ENCODE data around the gene TMEM200A.

TMEM200A gene

GRCh38 chr6:130393306-130393705, 27.5 kb downstream of the TMEM200A start:
- no peak overlapping the region for H3K4me3 ChIP-seq (ENCODE audit: low read depth in 1 of 5, low read length in 5 of 5)
- no peak overlapping the region for H3K27ac ChIP-seq (ENCODE audit: low read depth, low read length)
- no peaks in the 10 kb centered on the region for H3K9me3 ChIP-seq (ENCODE audit: control insufficient read depth in 5 of 5, low read length in 5 of 5)
- no peaks in the 10 kb centered on the region for H3K27me3 ChIP-seq (ENCODE audit: control insufficient read depth in 5 of 5, insufficient read depth in 4 of 5, low read length in 5 of 5)
- no peaks in the 10 kb centered on the region for H3K4me1 ChIP-seq (ENCODE audit: control insufficient read depth in 5 of 5, insufficient read depth in 5 of 5, low read length in 5 of 5)
- H3K36me3 ChIP-seq (ENCODE audit: control insufficient read depth in 5 of 5, insufficient read depth in 5 of 5, low read length in 5 of 5) = no peaks in the 10 kb centered on the region
- no peak overlapping the region for H3K9ac ChIP-seq (ENCODE audit: low read length in 5 of 5)

- Histone ChIP-seq H3K4me1 (ENCODE audit: control insufficient read depth in 5 of 5, insufficient read depth in 5 of 5, low read length in 5 of 5) (no peaks in the 10 kb centered on the region), H3K9ac (ENCODE audit: low read length in 5 of 5) (no peak overlapping the region), H3K4me3 (ENCODE audit: low read depth in 1 of 5, low read length in 5 of 5) (no peak overlapping the region), H3K27ac (ENCODE audit: low read depth, low read length) (no peak overlapping the region), H3K36me3 (ENCODE audit: control insufficient read depth in 5 of 5, insufficient read depth in 5 of 5, low read length in 5 of 5) (no peaks in the 10 kb centered on the region), H3K9me3 (ENCODE audit: control insufficient read depth in 5 of 5, low read length in 5 of 5) (no peaks in the 10 kb centered on the region), H3K27me3 (ENCODE audit: control insufficient read depth in 5 of 5, insufficient read depth in 4 of 5, low read length in 5 of 5) (no peaks in the 10 kb centered on the region)
These were observed 28.4 kb downstream of the TMEM200A start for GRCh38 chr6:130394246-130394645.

- H3K4me1 ChIP-seq (ENCODE audit: control insufficient read depth in 5 of 5, insufficient read depth in 5 of 5, low read length in 5 of 5) = no peaks in the 10 kb centered on the region
- no peak overlapping the region for H3K27ac ChIP-seq (ENCODE audit: low read depth, low read length)
- no peaks in the 10 kb centered on the region for H3K36me3 ChIP-seq (ENCODE audit: control insufficient read depth in 5 of 5, insufficient read depth in 5 of 5, low read length in 5 of 5)
- H3K9ac ChIP-seq (ENCODE audit: low read length in 5 of 5) = no peak overlapping the region
- no peaks in the 10 kb centered on the region for H3K9me3 ChIP-seq (ENCODE audit: control insufficient read depth in 5 of 5, low read length in 5 of 5)
- H3K27me3 ChIP-seq (ENCODE audit: control insufficient read depth in 5 of 5, insufficient read depth in 4 of 5, low read length in 5 of 5) = no peaks in the 10 kb centered on the region
- no peak overlapping the region for H3K4me3 ChIP-seq (ENCODE audit: low read depth in 1 of 5, low read length in 5 of 5)
These were observed 29.3 kb downstream of the TMEM200A start for GRCh38 chr6:130395164-130395563.

GRCh38 chr6:130396722-130397121, 30.9 kb downstream of the TMEM200A start:
- no peak overlapping the region for H3K27ac ChIP-seq (ENCODE audit: low read depth, low read length)

GRCh38 chr6:130405549-130405948, 39.7 kb downstream of the TMEM200A start:
- Histone ChIP-seq H3K9ac (ENCODE audit: low read length in 5 of 5) (no peak overlapping the region), H3K27me3 (ENCODE audit: control insufficient read depth in 5 of 5, insufficient read depth in 4 of 5, low read length in 5 of 5) (no peaks in the 10 kb centered on the region), H3K4me1 (ENCODE audit: control insufficient read depth in 5 of 5, insufficient read depth in 5 of 5, low read length in 5 of 5) (no peaks in the 10 kb centered on the region), H3K4me3 (ENCODE audit: low read depth in 1 of 5, low read length in 5 of 5) (no peak overlapping the region), H3K9me3 (ENCODE audit: control insufficient read depth in 5 of 5, low read length in 5 of 5) (no peaks in the 10 kb centered on the region), H3K27ac (ENCODE audit: low read depth, low read length) (no peak overlapping the region), H3K36me3 (ENCODE audit: control insufficient read depth in 5 of 5, insufficient read depth in 5 of 5, low read length in 5 of 5) (no peaks in the 10 kb centered on the region)

More at GRCh38 chr6:130396722-130397121, 30.9 kb downstream of the TMEM200A start:
- H3K9ac ChIP-seq (ENCODE audit: low read length in 5 of 5) = no peak overlapping the region
- no peaks in the 10 kb centered on the region for H3K4me1 ChIP-seq (ENCODE audit: control insufficient read depth in 5 of 5, insufficient read depth in 5 of 5, low read length in 5 of 5)
- no peaks in the 10 kb centered on the region for H3K9me3 ChIP-seq (ENCODE audit: control insufficient read depth in 5 of 5, low read length in 5 of 5)
- H3K27me3 ChIP-seq (ENCODE audit: control insufficient read depth in 5 of 5, insufficient read depth in 4 of 5, low read length in 5 of 5) = no peaks in the 10 kb centered on the region
- no peaks in the 10 kb centered on the region for H3K36me3 ChIP-seq (ENCODE audit: control insufficient read depth in 5 of 5, insufficient read depth in 5 of 5, low read length in 5 of 5)
- peak overlapping the region in 1 of 5 donors; percentile 30 for H3K4me3 ChIP-seq (ENCODE audit: low read depth in 1 of 5, low read length in 5 of 5)

GRCh38 chr6:130407032-130407431, 41.2 kb downstream of the TMEM200A start:
- Histone ChIP-seq H3K9ac (ENCODE audit: low read length in 5 of 5) (no peak overlapping the region), H3K27ac (ENCODE audit: low read depth, low read length) (no peak overlapping the region), H3K4me1 (ENCODE audit: control insufficient read depth in 5 of 5, insufficient read depth in 5 of 5, low read length in 5 of 5) (no peaks in the 10 kb centered on the region), H3K36me3 (ENCODE audit: control insufficient read depth in 5 of 5, insufficient read depth in 5 of 5, low read length in 5 of 5) (no peaks in the 10 kb centered on the region), H3K9me3 (ENCODE audit: control insufficient read depth in 5 of 5, low read length in 5 of 5) (peaks cover 0 to under 1% (median 0%) of the 10 kb centered on the region in 5 donors), H3K4me3 (ENCODE audit: low read depth in 1 of 5, low read length in 5 of 5) (no peak overlapping the region), H3K27me3 (ENCODE audit: control insufficient read depth in 5 of 5, insufficient read depth in 4 of 5, low read length in 5 of 5) (no peaks in the 10 kb centered on the region)

GRCh38 chr6:130409418-130410100, 43.7 kb downstream of the TMEM200A start:
- no peak overlapping the region for H3K9ac ChIP-seq (ENCODE audit: low read length in 5 of 5)
- no peaks in the 10 kb centered on the region for H3K27me3 ChIP-seq (ENCODE audit: control insufficient read depth in 5 of 5, insufficient read depth in 4 of 5, low read length in 5 of 5)
- no peak overlapping the region for H3K27ac ChIP-seq (ENCODE audit: low read depth, low read length)
- H3K36me3 ChIP-seq (ENCODE audit: control insufficient read depth in 5 of 5, insufficient read depth in 5 of 5, low read length in 5 of 5) = no peaks in the 10 kb centered on the region
- H3K9me3 ChIP-seq (ENCODE audit: control insufficient read depth in 5 of 5, low read length in 5 of 5) = peaks cover 0 to 5% (median 2%) of the 10 kb centered on the region in 5 donors
- H3K4me1 ChIP-seq (ENCODE audit: control insufficient read depth in 5 of 5, insufficient read depth in 5 of 5, low read length in 5 of 5) = no peaks in the 10 kb centered on the region
- H3K4me3 ChIP-seq (ENCODE audit: low read depth in 1 of 5, low read length in 5 of 5) = no peak overlapping the region

GRCh38 chr6:130411481-130411880, 45.7 kb downstream of the TMEM200A start:
- Histone ChIP-seq H3K27ac (ENCODE audit: low read depth, low read length) (no peak overlapping the region), H3K27me3 (ENCODE audit: control insufficient read depth in 5 of 5, insufficient read depth in 4 of 5, low read length in 5 of 5) (no peaks in the 10 kb centered on the region), H3K9ac (ENCODE audit: low read length in 5 of 5) (no peak overlapping the region), H3K9me3 (ENCODE audit: control insufficient read depth in 5 of 5, low read length in 5 of 5) (peaks cover 0 to 5% (median 2%) of the 10 kb centered on the region in 5 donors), H3K4me1 (ENCODE audit: control insufficient read depth in 5 of 5, insufficient read depth in 5 of 5, low read length in 5 of 5) (no peaks in the 10 kb centered on the region), H3K4me3 (ENCODE audit: low read depth in 1 of 5, low read length in 5 of 5) (no peak overlapping the region), H3K36me3 (ENCODE audit: control insufficient read depth in 5 of 5, insufficient read depth in 5 of 5, low read length in 5 of 5) (no peaks in the 10 kb centered on the region)

DNA sequence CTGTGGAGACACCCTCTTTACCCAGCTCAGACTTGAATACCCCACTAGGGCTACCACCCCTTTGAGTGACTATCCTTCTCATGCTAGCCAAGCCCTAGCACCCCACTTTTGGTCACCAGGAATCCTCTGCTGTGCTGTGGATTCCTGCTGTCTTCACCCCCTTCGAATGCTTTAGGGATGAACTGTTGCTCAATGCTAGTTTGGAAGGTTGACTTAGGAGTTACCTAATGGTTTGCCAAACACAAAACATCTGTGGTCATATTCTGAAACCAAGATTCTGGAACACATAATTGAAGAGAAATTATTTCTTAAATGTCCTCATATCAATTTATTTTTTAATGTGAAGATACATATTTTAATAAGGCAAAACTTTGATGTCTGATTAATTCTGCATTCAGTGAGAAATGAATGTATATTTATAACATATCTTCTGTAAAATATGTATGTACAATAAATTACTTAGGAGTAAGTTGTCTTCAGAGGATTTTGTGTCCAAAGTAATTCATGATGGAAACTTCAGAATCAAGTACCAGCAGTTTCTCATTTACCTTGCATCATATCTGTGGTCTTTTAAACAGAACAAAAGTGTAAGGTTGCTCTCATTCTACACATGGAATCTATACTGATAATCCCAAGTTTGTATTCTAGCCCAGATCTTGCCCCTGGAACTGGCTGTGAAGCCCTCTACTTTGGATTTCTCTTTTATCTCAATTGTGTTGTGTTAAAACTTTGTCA, 46.9 kb downstream of the TMEM200A start:
- H3K4me3 ChIP-seq (ENCODE audit: low read depth in 1 of 5, low read length in 5 of 5) = no peak overlapping the region
- H3K4me1 ChIP-seq (ENCODE audit: control insufficient read depth in 5 of 5, insufficient read depth in 5 of 5, low read length in 5 of 5) = no peaks in the 10 kb centered on the region
- H3K9me3 ChIP-seq (ENCODE audit: control insufficient read depth in 5 of 5, low read length in 5 of 5) = peaks cover 0 to 5% (median 2%) of the 10 kb centered on the region in 5 donors
- no peak overlapping the region for H3K27ac ChIP-seq (ENCODE audit: low read depth, low read length)
- H3K27me3 ChIP-seq (ENCODE audit: control insufficient read depth in 5 of 5, insufficient read depth in 4 of 5, low read length in 5 of 5) = no peaks in the 10 kb centered on the region
- H3K9ac ChIP-seq (ENCODE audit: low read length in 5 of 5) = no peak overlapping the region
- H3K36me3 ChIP-seq (ENCODE audit: control insufficient read depth in 5 of 5, insufficient read depth in 5 of 5, low read length in 5 of 5) = no peaks in the 10 kb centered on the region

- H3K9ac ChIP-seq (ENCODE audit: low read length in 5 of 5) = no peak overlapping the region
- no peaks in the 10 kb centered on the region for H3K9me3 ChIP-seq (ENCODE audit: control insufficient read depth in 5 of 5, low read length in 5 of 5)
- no peak overlapping the region for H3K4me3 ChIP-seq (ENCODE audit: low read depth in 1 of 5, low read length in 5 of 5)
- H3K36me3 ChIP-seq (ENCODE audit: control insufficient read depth in 5 of 5, insufficient read depth in 5 of 5, low read length in 5 of 5) = no peaks in the 10 kb centered on the region
- H3K27ac ChIP-seq (ENCODE audit: low read depth, low read length) = no peak overlapping the region
- H3K27me3 ChIP-seq (ENCODE audit: control insufficient read depth in 5 of 5, insufficient read depth in 4 of 5, low read length in 5 of 5) = no peaks in the 10 kb centered on the region
- no peaks in the 10 kb centered on the region for H3K4me1 ChIP-seq (ENCODE audit: control insufficient read depth in 5 of 5, insufficient read depth in 5 of 5, low read length in 5 of 5)
These were observed 52.1 kb downstream of the TMEM200A start for GRCh38 chr6:130417951-130418350.
